RWPE2 (cell line): Measurements from ENCODE around the gene EYA2.

Experiments
- ATAC-seq: fragments of 200-7000 bp; cut with Tn5 transposase; 3 replicates; pipeline ENCODE4 v1.9.1; 2021; ENCODE audit warnings: low read depth
- DNase-seq: peaks from one replicate; pipeline ENCODE4 v3.0.0-alpha.2; 2020; ENCODE audit warnings: low spot score
- H3K27ac ChIP-seq: fragments of 450-650 bp; 2 replicates; pipeline ENCODE4 v1.5.1; 2017; ENCODE audit warnings: mild to moderate bottlenecking; ENCODE audit not compliant: poor library complexity, severe bottlenecking
- H3K27me3 ChIP-seq: fragments of 250-450 bp; sonication (Bioruptor Pico); 2 replicates; pipeline ENCODE4 v1.5.1; 2021; ENCODE audit warnings: mild to moderate bottlenecking, moderate library complexity; ENCODE audit not compliant: insufficient read depth, poor library complexity, severe bottlenecking
- H3K36me3 ChIP-seq: fragments of 250-450 bp; sonication (Bioruptor Pico); 2 replicates; pipeline ENCODE4 v1.5.1; 2020; ENCODE audit warnings: low read depth, mild to moderate bottlenecking, moderate library complexity
- H3K4me1 ChIP-seq: fragments of 250-450 bp; sonication (Bioruptor Pico); 2 replicates; pipeline ENCODE4 v1.5.1; 2021; ENCODE audit warnings: mild to moderate bottlenecking, moderate library complexity; ENCODE audit not compliant: insufficient read depth, poor library complexity, severe bottlenecking
- H3K4me3 ChIP-seq: fragments of 250-450 bp; sonication (Bioruptor Pico); 2 replicates; pipeline ENCODE4 v1.5.1; 2021; ENCODE audit warnings: mild to moderate bottlenecking, moderate library complexity; ENCODE audit not compliant: severe bottlenecking
- H3K9me3 ChIP-seq: fragments of 250-450 bp; sonication (Bioruptor Pico); 2 replicates; pipeline ENCODE4 v1.5.1; 2021; ENCODE audit warnings: mild to moderate bottlenecking, moderate library complexity; ENCODE audit not compliant: severe bottlenecking
- TF ChIP-seq, protein P1 (sequence below): fragments of 450-650 bp; IDR thresholded peaks from one replicate; pipeline ENCODE4 v1.5.1; 2017; ENCODE audit warnings: mild to moderate bottlenecking, moderate library complexity; ENCODE audit not compliant: poor library complexity, severe bottlenecking

The EYA2 gene

DNA sequence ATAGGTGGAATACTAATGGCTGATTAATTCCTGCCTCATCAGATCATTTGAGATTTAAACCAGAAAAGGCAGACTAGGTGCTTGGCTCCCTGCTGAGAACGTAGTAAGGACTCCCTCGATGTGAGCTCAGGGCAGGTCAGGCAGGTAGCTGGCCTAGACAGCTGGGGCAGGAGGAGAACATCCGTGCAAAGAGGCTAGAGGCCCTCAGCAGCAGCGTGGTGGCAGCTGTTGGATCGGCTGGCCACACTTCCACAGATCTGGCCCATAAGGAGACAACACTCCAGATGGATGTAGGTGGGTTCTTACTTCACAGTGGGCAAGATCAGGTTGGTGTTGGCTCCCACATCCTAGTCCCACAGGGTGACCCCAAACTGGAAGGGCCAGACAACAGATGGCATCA, 38.5 kb downstream of the EYA2 start:
- no peaks in the 10 kb centered on the region for H3K9me3 ChIP-seq
- ATAC-seq, result no peak
- no peaks in the 10 kb centered on the region for H3K27me3 ChIP-seq
- TF ChIP-seq, protein P1, sequence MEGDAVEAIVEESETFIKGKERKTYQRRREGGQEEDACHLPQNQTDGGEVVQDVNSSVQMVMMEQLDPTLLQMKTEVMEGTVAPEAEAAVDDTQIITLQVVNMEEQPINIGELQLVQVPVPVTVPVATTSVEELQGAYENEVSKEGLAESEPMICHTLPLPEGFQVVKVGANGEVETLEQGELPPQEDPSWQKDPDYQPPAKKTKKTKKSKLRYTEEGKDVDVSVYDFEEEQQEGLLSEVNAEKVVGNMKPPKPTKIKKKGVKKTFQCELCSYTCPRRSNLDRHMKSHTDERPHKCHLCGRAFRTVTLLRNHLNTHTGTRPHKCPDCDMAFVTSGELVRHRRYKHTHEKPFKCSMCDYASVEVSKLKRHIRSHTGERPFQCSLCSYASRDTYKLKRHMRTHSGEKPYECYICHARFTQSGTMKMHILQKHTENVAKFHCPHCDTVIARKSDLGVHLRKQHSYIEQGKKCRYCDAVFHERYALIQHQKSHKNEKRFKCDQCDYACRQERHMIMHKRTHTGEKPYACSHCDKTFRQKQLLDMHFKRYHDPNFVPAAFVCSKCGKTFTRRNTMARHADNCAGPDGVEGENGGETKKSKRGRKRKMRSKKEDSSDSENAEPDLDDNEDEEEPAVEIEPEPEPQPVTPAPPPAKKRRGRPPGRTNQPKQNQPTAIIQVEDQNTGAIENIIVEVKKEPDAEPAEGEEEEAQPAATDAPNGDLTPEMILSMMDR, result no peak
- H3K4me1 ChIP-seq, result no peaks in the 10 kb centered on the region
- DNase-seq, result no peak
- no peaks in the 10 kb centered on the region for H3K36me3 ChIP-seq
- H3K4me3 ChIP-seq, result no peak overlapping the region
- H3K27ac ChIP-seq, result no peak overlapping the region

DNA sequence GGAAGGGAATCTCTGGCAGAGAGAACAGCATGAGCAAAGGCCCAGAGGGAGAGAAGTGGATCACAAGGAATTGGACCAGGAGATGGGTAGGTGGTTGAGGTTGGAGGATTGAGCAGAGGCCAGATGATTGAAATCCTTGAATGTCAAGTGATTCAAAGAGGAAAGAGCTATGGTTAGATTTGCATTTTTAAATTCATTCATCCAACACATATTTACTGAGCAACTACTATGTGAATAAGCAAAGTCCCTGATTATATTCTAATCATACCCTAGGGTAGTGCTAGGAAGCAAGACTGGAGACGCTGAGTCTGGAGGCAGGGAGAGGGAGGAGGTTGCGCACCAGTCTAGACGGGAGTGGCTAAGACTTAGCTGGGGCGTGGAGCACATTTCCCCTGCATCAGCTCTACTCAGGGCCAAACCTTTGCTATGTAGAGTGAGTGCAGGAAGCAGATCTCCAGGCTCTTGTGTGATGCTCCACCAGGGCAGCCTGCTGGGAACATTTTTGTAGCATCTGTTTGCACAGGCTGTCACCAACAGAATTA, 40.2 kb downstream of the EYA2 start:
- no peaks in the 10 kb centered on the region for H3K9me3 ChIP-seq
- ATAC-seq (no peak), DNase-seq (no peak)
- H3K27ac ChIP-seq, result no peak overlapping the region
- TF ChIP-seq, protein P1, result no peak
- no peaks in the 10 kb centered on the region for H3K36me3 ChIP-seq
- H3K27me3 ChIP-seq, result no peaks in the 10 kb centered on the region
- no peaks in the 10 kb centered on the region for H3K4me1 ChIP-seq
- no peak overlapping the region for H3K4me3 ChIP-seq

DNA sequence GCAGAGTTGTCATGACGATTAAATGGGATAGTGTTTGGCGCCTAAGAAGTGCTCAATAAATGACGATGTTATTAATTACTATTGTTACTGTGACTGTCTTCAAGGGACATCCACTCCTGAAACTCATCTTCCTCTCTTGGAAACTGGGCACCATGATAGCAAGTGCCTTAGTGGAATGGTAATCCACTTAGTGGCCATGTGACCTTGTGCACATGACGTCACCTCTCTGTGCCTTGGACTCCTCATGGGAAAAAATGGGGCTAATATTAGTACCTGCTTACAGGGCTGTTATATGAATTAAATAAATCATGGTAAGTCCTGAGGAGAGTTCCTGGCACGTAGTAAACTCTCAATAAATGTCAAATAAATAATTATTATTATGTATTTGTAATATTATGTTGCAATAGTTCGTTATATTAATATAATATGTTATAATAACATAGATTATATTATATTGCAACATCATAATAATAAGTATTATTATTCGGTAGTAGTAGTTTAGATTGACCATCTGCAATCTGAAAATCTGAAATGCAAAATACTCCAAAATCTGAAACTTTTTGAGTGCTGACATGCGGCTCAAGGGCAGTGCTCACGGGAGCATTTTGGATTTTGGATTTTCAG, 40.9 kb downstream of the EYA2 start:
- H3K9me3 ChIP-seq, result no peaks in the 10 kb centered on the region
- no peaks in the 10 kb centered on the region for H3K4me1 ChIP-seq
- no peak for ATAC-seq
- H3K4me3 ChIP-seq, result no peak overlapping the region
- DNase-seq, result no peak
- H3K27me3 ChIP-seq, result no peaks in the 10 kb centered on the region
- no peak overlapping the region for H3K27ac ChIP-seq
- no peaks in the 10 kb centered on the region for H3K36me3 ChIP-seq
- TF ChIP-seq, protein P1, result no peak

DNA sequence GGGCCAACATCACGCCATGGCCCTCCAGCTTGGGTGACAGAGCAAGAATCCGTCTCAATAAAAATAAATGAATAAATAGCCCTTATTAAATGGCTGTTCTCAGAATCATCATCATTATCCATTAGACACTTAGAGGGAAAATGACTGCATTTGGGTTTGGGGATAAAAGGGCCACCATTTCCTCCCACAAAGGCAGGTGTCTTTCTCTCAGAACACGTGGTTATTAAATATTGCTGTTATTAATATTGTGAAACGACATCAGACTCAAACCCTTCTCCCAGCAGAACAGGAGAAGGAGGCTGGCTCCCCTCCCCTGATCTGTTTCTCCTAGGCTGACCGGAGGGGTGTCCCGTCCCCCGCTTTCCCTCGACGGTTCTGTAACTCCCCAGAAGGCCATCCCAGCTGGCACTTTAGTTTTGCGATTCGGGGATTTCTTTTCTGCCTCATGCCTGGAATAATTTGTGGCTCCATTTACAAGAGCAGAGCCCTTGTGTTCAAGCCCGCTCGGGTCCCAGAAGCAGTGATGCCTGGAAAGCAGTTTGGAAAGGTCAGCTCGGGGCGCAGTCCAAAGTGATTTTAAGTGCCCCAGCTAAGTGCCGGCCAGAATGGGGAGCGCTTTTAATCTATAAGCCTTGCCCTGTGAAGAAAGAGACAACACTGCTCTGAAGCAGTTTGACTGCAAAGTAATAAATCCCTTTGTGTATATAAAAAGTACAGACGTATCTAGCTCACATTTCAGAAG, 41.9 kb downstream of the EYA2 start:
- H3K9me3 ChIP-seq, result no peaks in the 10 kb centered on the region
- DNase-seq (peak; percentile 72), ATAC-seq (no peak)
- H3K4me1 ChIP-seq, result no peaks in the 10 kb centered on the region
- TF ChIP-seq, protein P1, result no peak
- no peak overlapping the region for H3K4me3 ChIP-seq
- no peak overlapping the region for H3K27ac ChIP-seq
- no peaks in the 10 kb centered on the region for H3K27me3 ChIP-seq
- no peaks in the 10 kb centered on the region for H3K36me3 ChIP-seq

DNA sequence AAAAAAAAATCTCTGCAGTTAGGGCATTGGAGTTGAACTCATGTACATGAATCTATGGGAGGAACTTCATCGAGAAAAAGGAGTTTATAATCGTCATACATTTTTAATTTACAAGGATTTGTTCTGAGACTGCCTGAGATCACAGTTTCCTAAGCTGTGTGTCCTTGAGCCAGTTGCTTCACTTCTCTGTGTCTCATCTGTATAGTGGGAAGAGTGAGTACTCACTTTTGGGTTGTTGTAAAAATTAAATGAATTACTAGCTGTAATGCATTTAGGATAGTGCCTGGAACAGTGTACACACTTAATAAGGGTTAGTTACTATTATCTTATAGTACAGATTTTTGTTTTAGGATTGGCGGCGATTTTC, 42.5 kb downstream of the EYA2 start:
- no peaks in the 10 kb centered on the region for H3K4me1 ChIP-seq
- TF ChIP-seq, protein P1, result no peak
- no peak for DNase-seq
- no peak overlapping the region for H3K27ac ChIP-seq
- ATAC-seq, result no peak
- no peaks in the 10 kb centered on the region for H3K36me3 ChIP-seq
- no peaks in the 10 kb centered on the region for H3K9me3 ChIP-seq
- no peaks in the 10 kb centered on the region for H3K27me3 ChIP-seq
- no peak overlapping the region for H3K4me3 ChIP-seq
